ENCODE data around the gene CNKSR2. TPM values are rescaled to one million over a fixed set of nuclear protein-coding genes. Genes with fewer than 3 reads are reported as not detected.

The CNKSR2 gene
- total and polyA plus RNA-seq, 2 of the 13 experiments (the other 11 are each of a cell fraction or from before 2014, with no cell fraction given) = not detected

GRCh38 chrX:21384178-21384577, 10.0 kb downstream of the CNKSR2 start:
- no peaks in the 10 kb centered on the region for H3K27me3 ChIP-seq (ENCODE audit: control insufficient read depth in 1 of 2, insufficient read depth in 2 of 2, low read length in 2 of 2)
- no peak overlapping the region for H3K27ac ChIP-seq (ENCODE audit: extremely low read length, insufficient read depth, low read length)
- H3K9ac ChIP-seq (ENCODE audit: insufficient read depth, low read depth, low read length) = no peak overlapping the region
- ATAC-seq = no peak
- ChIA-PET POLR2A (no interaction called here), CTCF (ENCODE audit: low intra/inter-chr PET ratio, low total read pairs) (no interaction called here)
- H3K4me2 ChIP-seq (ENCODE audit: low read depth, low read length) = no peak overlapping the region
- no peaks in the 10 kb centered on the region for H3K36me3 ChIP-seq (replicated peaks in 1 of 2; ENCODE audit: control insufficient read depth in 1 of 2, insufficient read depth in 2 of 2, low read length in 2 of 2)
- H3K79me2 ChIP-seq (ENCODE audit: insufficient read depth, low read length) = no peaks in the 10 kb centered on the region
- H3K4me3 ChIP-seq (replicated peaks in 1 of 3; ENCODE audit: insufficient read depth in 1 of 3, low read depth in 2 of 3, low read length in 3 of 3) = no peak overlapping the region
- 22% methylated on average over 1 of the region's 1 CpG for WGBS (ENCODE audit: low lambda C conversion rate)
- H2AFZ ChIP-seq (ENCODE audit: low read length) = no peak overlapping the region
- no peak for DNase-seq (ENCODE audit: low spot score)
- intact Hi-C loops (cut with micrococcal nuclease; ENCODE audit: unreplicated experiment) = no loop called here
- H4K20me1 ChIP-seq (ENCODE audit: insufficient read depth, low read length) = no peaks in the 10 kb centered on the region
- FAIRE-seq = no peak
- no TSS peak for BruUV-seq (replicated peaks)
- no peaks in the 10 kb centered on the region for H3K9me3 ChIP-seq (ENCODE audit: low read length)
- in situ Hi-C loops (cut with HindIII; ENCODE audit: extremely low pct_ligation_motif_present, low pct_unique_long_range_greater_than_20kb) = no loop called here
- TF ChIP-seq, protein P1, sequence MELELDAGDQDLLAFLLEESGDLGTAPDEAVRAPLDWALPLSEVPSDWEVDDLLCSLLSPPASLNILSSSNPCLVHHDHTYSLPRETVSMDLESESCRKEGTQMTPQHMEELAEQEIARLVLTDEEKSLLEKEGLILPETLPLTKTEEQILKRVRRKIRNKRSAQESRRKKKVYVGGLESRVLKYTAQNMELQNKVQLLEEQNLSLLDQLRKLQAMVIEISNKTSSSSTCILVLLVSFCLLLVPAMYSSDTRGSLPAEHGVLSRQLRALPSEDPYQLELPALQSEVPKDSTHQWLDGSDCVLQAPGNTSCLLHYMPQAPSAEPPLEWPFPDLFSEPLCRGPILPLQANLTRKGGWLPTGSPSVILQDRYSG (CRISPR knock-in tag; IDR thresholded peaks at IDR 0.05) = no peak
- no peak for TF ChIP-seq CC2D1A (CRISPR knock-in tag; IDR thresholded peaks at IDR 0.05)
- no peak for TF ChIP-seq ZNF766 (CRISPR knock-in tag; IDR thresholded peaks at IDR 0.05; ENCODE audit: borderline replicate concordance)
- H3K4me1 ChIP-seq (ENCODE audit: insufficient read depth, low read length) = no peaks in the 10 kb centered on the region

- Histone ChIP-seq H3K4me2 (ENCODE audit: low read depth, low read length) (no peak overlapping the region), H3K27me3 (ENCODE audit: control insufficient read depth in 1 of 2, insufficient read depth in 2 of 2, low read length in 2 of 2) (no peaks in the 10 kb centered on the region), H3K4me3 (replicated peaks in 1 of 3; ENCODE audit: insufficient read depth in 1 of 3, low read depth in 2 of 3, low read length in 3 of 3) (no peak overlapping the region), H3K36me3 (replicated peaks in 1 of 2; ENCODE audit: control insufficient read depth in 1 of 2, insufficient read depth in 2 of 2, low read length in 2 of 2) (no peaks in the 10 kb centered on the region), H3K27ac (ENCODE audit: extremely low read length, insufficient read depth, low read length) (no peak overlapping the region), H3K4me1 (ENCODE audit: insufficient read depth, low read length) (no peaks in the 10 kb centered on the region), H3K79me2 (ENCODE audit: insufficient read depth, low read length) (no peaks in the 10 kb centered on the region), H3K9ac (ENCODE audit: insufficient read depth, low read depth, low read length) (no peak overlapping the region), H2AFZ (ENCODE audit: low read length) (no peak overlapping the region), H4K20me1 (ENCODE audit: insufficient read depth, low read length) (no peaks in the 10 kb centered on the region), H3K9me3 (ENCODE audit: low read length) (no peaks in the 10 kb centered on the region; the same call in 1 of the 2 replicates)
- intact Hi-C loops (cut with micrococcal nuclease; ENCODE audit: unreplicated experiment) (no loop called here), in situ Hi-C loops (cut with HindIII; ENCODE audit: extremely low pct_ligation_motif_present, low pct_unique_long_range_greater_than_20kb) (no loop called here)
- POLR2A ChIA-PET = no interaction called here
- CTCF ChIA-PET (ENCODE audit: low intra/inter-chr PET ratio, low total read pairs) = no interaction called here
- ATAC-seq (no peak), DNase-seq (ENCODE audit: low spot score) (no peak), FAIRE-seq (no peak)
- whole genome bisulfite sequencing (ENCODE audit: low lambda C conversion rate) = 6% methylated on average over 1 of the region's 1 CpG
- BruUV-seq (replicated peaks) = no TSS peak
- TF ChIP-seq ZBTB43 (CRISPR knock-in tag; conservative IDR thresholded peaks at IDR 0.05) (no peak), E2F2 (CRISPR knock-in tag; IDR thresholded peaks at IDR 0.05; ENCODE audit: borderline replicate concordance) (no peak), ZNF724P (CRISPR knock-in tag; IDR thresholded peaks at IDR 0.05; ENCODE audit: borderline replicate concordance) (no peak), ZNF496 (CRISPR knock-in tag; IDR thresholded peaks at IDR 0.05; ENCODE audit: insufficient replicate concordance) (no peak), ZNF841 (CRISPR knock-in tag; IDR thresholded peaks at IDR 0.05; ENCODE audit: borderline replicate concordance) (no peak), MLX (CRISPR knock-in tag; IDR thresholded peaks at IDR 0.05) (no peak), RBM22 (optimal IDR thresholded peaks at IDR 0.05; ENCODE audit: low read length) (no peak)
Observed at GRCh38 chrX:21394792-21395191, 20.6 kb downstream of the CNKSR2 start.

All from HepG2 (cell line).